ENCODE data around the gene NBAS.
A peak's percentile ranks its signal among the peaks of the same experiment; 100 is the strongest.

The NBAS gene

GRCh38 chr2:15170070-15170775 is 390.9 kb downstream of the NBAS start:
- DNase-seq (ENCODE audit: low read depth in 2 of 2): peak; percentile 15 to 30

- DNase-seq (ENCODE audit: low read depth in 2 of 2): peak; percentile 88 to 90
These were observed 391.6 kb downstream of the NBAS start for GRCh38 chr2:15169326-15170069.

GRCh38 chr2:15168116-15168515 is 393.0 kb downstream of the NBAS start:
- DNase-seq (ENCODE audit: low read depth in 2 of 2): no peak

GRCh38 chr2:15166878-15167277 is 394.3 kb downstream of the NBAS start:
- DNase-seq (ENCODE audit: low read depth in 2 of 2): no peak

- DNase-seq (ENCODE audit: low read depth in 2 of 2): no peak
These were observed 397.8 kb downstream of the NBAS start for GRCh38 chr2:15163326-15163725.

GRCh38 chr2:15162620-15163019 is 398.5 kb downstream of the NBAS start:
- no peak for DNase-seq (ENCODE audit: low read depth in 2 of 2)

GRCh38 chr2:15160201-15160991 is 400.7 kb downstream of the NBAS start:
- DNase-seq (ENCODE audit: low read depth in 2 of 2): no peak

GRCh38 chr2:15159751-15160177 is 401.4 kb downstream of the NBAS start:
- peak; percentile 34 to 41 for DNase-seq (ENCODE audit: low read depth in 2 of 2)

GRCh38 chr2:15159206-15159605 is 401.9 kb downstream of the NBAS start:
- DNase-seq (ENCODE audit: low read depth in 2 of 2): no peak

- no peak for DNase-seq (ENCODE audit: low read depth in 2 of 2)
These were observed 402.6 kb downstream of the NBAS start for GRCh38 chr2:15158532-15158931.

GRCh38 chr2:15158100-15158499 is 403.0 kb downstream of the NBAS start:
- no peak for DNase-seq (ENCODE audit: low read depth in 2 of 2)

GRCh38 chr2:15155959-15156574 is 405.1 kb downstream of the NBAS start:
- no peak for DNase-seq (ENCODE audit: low read depth in 2 of 2)

- no peak for DNase-seq (ENCODE audit: low read depth in 2 of 2)
These were observed 406.8 kb downstream of the NBAS start for GRCh38 chr2:15154297-15154696.

GRCh38 chr2:15152382-15152781 is 408.8 kb downstream of the NBAS start:
- no peak for DNase-seq (ENCODE audit: low read depth in 2 of 2)

GRCh38 chr2:15149063-15149462 is 412.1 kb downstream of the NBAS start:
- no peak for DNase-seq (ENCODE audit: low read depth in 2 of 2)

- no peak for DNase-seq (ENCODE audit: low read depth in 2 of 2)
These were observed 413.5 kb downstream of the NBAS start for GRCh38 chr2:15147591-15147990.

GRCh38 chr2:15146960-15147359 is 414.2 kb downstream of the NBAS start:
- no peak for DNase-seq (ENCODE audit: low read depth in 2 of 2)

GRCh38 chr2:15145919-15146318 is 415.2 kb downstream of the NBAS start:
- DNase-seq (ENCODE audit: low read depth in 2 of 2): no peak

GRCh38 chr2:15145046-15145817 is 415.9 kb downstream of the NBAS start:
- no peak for DNase-seq (ENCODE audit: low read depth in 2 of 2)

GRCh38 chr2:15142069-15142689 is 419.0 kb downstream of the NBAS start:
- DNase-seq (ENCODE audit: low read depth in 2 of 2): no peak

- no peak for DNase-seq (ENCODE audit: low read depth in 2 of 2)
These were observed 419.9 kb downstream of the NBAS start for GRCh38 chr2:15141211-15141610.
